DMS114 treated with DMSO at 0.1 percent for 48 hours (cell line): ENCODE results near the gene KCNK17.

Source experiments
- DNase-seq: peaks from one replicate; lab custom pipeline; 2025; ENCODE audit not compliant: unreplicated experiment; lab: John Stamatoyannopoulos, UW

The KCNK17 gene

DNA sequence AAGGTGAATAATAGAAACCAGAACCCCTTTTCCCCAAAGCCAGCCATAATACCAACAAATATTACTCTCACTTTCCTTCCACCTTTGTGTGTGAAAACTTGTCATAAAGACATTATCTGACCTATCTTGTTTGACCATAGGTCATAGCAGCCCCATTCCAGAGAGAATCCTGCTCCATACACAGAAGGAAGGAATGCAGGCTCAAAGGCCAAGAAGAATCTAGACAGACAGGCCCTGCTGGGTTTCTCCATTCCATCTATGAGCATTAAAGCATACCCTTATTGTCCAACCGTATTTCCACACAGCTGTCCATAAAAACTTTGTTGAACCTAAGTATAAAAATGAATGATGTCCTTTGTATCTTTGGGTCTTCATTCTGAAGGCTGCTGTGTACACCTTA lies 44.3 kb downstream of the KCNK17 start:
- DNase-seq, result no peak

- no peak for DNase-seq
Measured at GRCh38 chr6:39268721-39269120, 45.5 kb downstream of the KCNK17 start.

DNA sequence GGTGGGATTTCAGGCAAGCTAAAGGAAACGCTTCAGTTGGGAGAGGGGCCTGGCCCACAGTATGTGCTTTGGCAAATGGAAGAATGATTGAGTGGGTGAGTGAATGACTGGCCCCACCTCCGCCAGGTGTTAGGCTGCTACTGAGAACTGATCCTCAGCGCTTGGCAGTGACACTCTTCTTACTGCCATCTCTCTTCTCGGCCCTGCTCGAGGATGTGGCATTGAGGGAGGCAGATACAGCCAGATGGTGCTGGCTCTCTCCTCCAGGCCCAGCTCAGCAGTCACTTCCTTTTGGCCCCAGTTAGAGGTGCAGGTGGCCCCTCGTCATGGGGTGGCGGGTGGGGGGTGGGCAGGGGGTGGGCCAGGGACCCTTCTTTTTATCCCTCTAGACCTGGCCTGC lies 46.0 kb downstream of the KCNK17 start:
- no peak for DNase-seq

DNA sequence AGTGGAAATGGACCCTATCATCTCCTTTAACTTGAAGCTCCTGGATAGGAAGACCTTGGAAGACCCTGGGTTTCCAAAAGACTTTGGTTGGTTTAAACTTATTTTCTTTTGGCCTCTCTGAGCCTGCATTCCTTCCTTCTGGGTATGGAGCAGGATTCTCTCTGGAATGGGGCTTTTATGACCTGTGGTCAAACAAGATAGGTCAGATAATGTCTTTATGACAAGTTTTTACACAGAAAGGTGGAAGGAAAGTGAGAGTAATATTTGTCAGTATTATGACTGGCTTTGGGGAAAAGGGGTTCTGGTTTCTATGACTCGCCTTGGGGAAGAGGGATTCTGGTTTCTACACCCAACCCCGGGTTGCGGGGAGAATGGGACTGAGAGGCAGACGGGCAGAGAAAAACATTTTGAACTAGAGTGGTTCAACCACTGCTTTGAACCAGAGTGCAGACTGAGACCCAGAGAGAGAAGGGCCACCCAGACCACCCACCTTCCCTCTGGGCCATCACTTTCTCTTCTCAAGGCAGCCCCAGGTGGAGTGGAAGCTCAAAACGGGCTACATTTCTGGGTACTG lies 47.4 kb downstream of the KCNK17 start:
- DNase-seq, result no peak

DNA sequence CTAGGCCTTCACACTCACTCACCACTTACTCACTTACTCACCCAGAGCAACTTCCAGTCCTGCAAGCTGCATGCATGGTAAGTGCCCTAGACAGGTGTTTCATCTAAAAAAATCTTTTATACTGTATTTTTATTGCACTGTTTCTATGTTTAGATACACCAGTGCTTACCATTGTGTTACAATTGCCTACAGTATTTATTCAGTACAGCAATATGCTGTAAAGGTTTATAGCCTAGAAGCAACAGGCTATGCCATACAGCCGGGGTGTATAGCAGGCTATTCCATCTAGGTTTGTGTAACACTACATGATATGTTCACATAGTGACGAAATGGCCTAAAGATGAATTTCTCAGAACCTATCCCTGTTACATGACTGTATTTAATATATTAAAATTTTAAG lies 47.8 kb downstream of the KCNK17 start:
- DNase-seq, result no peak

GRCh38 chr6:39263303-39264037 lies 50.7 kb downstream of the KCNK17 start:
- no peak for DNase-seq

- no peak for DNase-seq
Measured at GRCh38 chr6:39261751-39262150, 52.5 kb downstream of the KCNK17 start.

DNA sequence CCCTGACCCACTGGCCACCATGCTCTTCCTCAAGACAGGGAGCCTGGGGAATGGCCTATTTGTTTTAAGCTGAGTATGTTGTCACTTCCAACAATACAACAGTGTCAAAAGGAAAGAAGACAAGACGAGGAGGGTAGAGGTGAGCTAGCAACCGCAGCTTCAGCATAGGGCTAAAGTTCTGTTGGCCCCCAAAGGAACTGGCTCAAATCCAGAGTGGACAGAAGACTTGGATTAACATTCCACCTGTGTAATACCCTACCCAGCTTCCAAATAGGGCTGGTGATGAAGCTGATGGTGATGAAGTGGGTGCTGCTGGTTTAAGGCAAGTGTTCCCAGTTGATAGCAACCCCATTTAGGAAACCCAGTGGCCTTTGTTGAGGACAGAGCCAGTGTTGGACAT lies 53.3 kb downstream of the KCNK17 start:
- no peak for DNase-seq

GRCh38 chr6:39260456-39260855 lies 53.8 kb downstream of the KCNK17 start:
- no peak for DNase-seq

DNA sequence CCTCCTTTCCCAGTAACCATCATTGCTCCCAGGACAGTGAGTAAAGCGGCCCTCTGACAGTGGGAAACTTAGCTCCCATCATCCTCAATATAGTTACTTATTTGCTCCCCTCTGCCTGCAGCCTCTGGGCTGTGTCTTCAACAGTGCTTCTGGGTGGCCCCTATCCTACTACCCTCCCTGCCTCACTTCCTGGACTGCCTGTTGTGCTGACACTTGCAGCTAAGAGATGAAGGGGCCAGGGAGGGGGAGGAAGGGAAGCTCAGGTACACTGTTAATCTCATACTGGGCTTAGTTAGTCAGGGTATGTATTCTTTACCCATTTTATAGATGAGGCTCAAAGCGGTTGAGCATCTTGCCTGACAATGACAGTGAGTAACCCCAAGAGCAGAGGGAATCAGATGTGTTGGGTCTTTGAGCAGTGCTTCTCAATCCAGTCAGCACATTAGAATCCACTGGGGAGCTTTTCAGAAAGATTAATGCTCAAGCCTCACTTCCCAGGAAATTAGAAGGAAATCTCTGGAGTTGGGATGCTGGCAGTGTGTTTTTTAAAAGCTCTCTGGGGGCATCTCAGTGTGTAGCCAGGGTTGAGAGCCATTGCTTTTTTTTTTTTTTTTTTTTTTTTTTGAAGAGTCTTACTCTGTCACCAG lies 57.8 kb downstream of the KCNK17 start:
- DNase-seq, result no peak

- no peak for DNase-seq
Measured at GRCh38 chr6:39254999-39255535, 59.2 kb downstream of the KCNK17 start.

DNA sequence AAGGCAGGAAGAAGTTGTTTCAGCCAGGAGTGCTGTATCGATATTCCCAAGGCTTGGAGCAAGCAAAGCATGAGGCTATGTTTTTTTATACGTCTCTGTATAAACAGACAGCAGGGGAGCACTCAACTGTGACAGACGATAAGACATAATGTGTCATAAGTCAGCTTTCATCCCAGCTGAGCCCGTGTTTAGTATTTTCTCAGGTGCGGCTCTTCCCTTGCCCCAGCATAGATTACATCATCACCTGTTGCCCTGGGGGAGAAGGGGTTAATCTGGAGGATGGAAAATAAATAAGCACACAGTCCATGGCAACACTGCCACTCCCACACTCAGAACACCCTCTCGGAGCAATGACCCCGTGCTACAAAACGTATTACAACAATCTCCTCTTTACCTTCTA lies 62.8 kb downstream of the KCNK17 start:
- DNase-seq, result no peak

GRCh38 chr6:39250507-39250906 lies 63.7 kb downstream of the KCNK17 start:
- DNase-seq, result no peak

- no peak for DNase-seq
Measured at GRCh38 chr6:39249278-39249677, 64.9 kb downstream of the KCNK17 start.
